HepG2 (cell line): ENCODE results near the gene TTLL4.

ENCODE experiments used
- CBFB ChIP-seq: sonication (generic); formaldehyde crosslinking; IDR thresholded peaks from 2 replicates; pipeline ENCODE4 v1.4.0; 2020; ENCODE audit warnings: missing genetic modification reagents
- RBM39 ChIP-seq: fragments of 200-400 bp; formaldehyde crosslinking; IDR thresholded peaks from one replicate; pipeline ENCODE4 v1.6.1; 2018; ENCODE audit warnings: antibody characterized with exemption, mild to moderate bottlenecking, low read depth, low read length; ENCODE audit not compliant: poor library complexity, severe bottlenecking
- STAT5B ChIP-seq: sonication (generic); formaldehyde crosslinking; IDR thresholded peaks from 2 replicates; pipeline ENCODE4 v1.4.0; 2020; ENCODE audit warnings: missing genetic modification reagents
- ZBTB2 ChIP-seq: sonication (generic); formaldehyde crosslinking; IDR thresholded peaks from 2 replicates; pipeline ENCODE4 v1.8.0; 2022; ENCODE audit warnings: low read depth, missing genetic modification reagents
- ZNF224 ChIP-seq: sonication (generic); formaldehyde crosslinking; IDR thresholded peaks from 2 replicates; pipeline ENCODE4 v1.5.0; 2020; ENCODE audit warnings: mild to moderate bottlenecking, missing genetic modification reagents
- TF ChIP-seq, protein P1 (sequence below), 2 experiments: sonication (generic) in 1 of 2; formaldehyde crosslinking in 1 of 2; IDR thresholded peaks; 2 replicates each; pipeline versions ENCODE4 v1.4.0 to v1.6.1; 2018 to 2020; ENCODE audit warnings: missing genetic modification reagents in 2 of 2, borderline replicate concordance in 1 of 2, low read depth in 1 of 2, mild to moderate bottlenecking in 1 of 2, missing biosample characterization in 1 of 2

GRCh38 chr2:218748741-218749441, 38.3 kb downstream of the TTLL4 start:
- no peak for TF ChIP-seq ZBTB2 (CRISPR knock-in tag)
- TF ChIP-seq RBM39, result no peak
- no peak for TF ChIP-seq STAT5B (CRISPR knock-in tag)
- 0 out of 2 replicates have a peak, but pooled peaks have one; percentile 67 for TF ChIP-seq CBFB (CRISPR knock-in tag)
- TF ChIP-seq, protein P1, sequence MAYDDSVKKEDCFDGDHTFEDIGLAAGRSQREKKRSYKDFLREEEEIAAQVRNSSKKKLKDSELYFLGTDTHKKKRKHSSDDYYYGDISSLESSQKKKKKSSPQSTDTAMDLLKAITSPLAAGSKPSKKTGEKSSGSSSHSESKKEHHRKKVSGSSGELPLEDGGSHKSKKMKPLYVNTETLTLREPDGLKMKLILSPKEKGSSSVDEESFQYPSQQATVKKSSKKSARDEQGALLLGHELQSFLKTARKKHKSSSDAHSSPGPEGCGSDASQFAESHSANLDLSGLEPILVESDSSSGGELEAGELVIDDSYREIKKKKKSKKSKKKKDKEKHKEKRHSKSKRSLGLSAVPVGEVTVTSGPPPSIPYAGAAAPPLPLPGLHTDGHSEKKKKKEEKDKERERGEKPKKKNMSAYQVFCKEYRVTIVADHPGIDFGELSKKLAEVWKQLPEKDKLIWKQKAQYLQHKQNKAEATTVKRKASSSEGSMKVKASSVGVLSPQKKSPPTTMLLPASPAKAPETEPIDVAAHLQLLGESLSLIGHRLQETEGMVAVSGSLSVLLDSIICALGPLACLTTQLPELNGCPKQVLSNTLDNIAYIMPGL (CRISPR knock-in tag; IDR thresholded peaks at IDR 0.05; ENCODE audit: borderline replicate concordance in 1 of 2, low read depth in 1 of 2), result no peak; a peak in 2 of 4 replicates
- TF ChIP-seq ZNF224, result no peak
